ENCODE data around the gene NFIX.

Gene NFIX

GRCh38 chr19:13033819-13034611, 38.7 kb downstream of the NFIX start:
- no peak for DNase-seq (ENCODE audit: extremely low read depth in 1 of 2, low read depth in 1 of 2)

- DNase-seq (ENCODE audit: extremely low read depth in 1 of 2, low read depth in 1 of 2) = no peak
Observed at GRCh38 chr19:13034636-13035035, 39.4 kb downstream of the NFIX start.

- DNase-seq (ENCODE audit: extremely low read depth in 1 of 2, low read depth in 1 of 2) = no peak
Observed at GRCh38 chr19:13035820-13036365, 40.6 kb downstream of the NFIX start.

GRCh38 chr19:13036366-13036976, 41.2 kb downstream of the NFIX start:
- no peak for DNase-seq (ENCODE audit: extremely low read depth in 1 of 2, low read depth in 1 of 2)

GRCh38 chr19:13037161-13037560, 41.9 kb downstream of the NFIX start:
- DNase-seq (ENCODE audit: extremely low read depth in 1 of 2, low read depth in 1 of 2) = no peak

GRCh38 chr19:13037731-13038130, 42.5 kb downstream of the NFIX start:
- no peak for DNase-seq (ENCODE audit: extremely low read depth in 1 of 2, low read depth in 1 of 2)

- no peak for DNase-seq (ENCODE audit: extremely low read depth in 1 of 2, low read depth in 1 of 2)
Observed at GRCh38 chr19:13038306-13039210, 43.3 kb downstream of the NFIX start.

- DNase-seq (ENCODE audit: extremely low read depth in 1 of 2, low read depth in 1 of 2) = no peak
Observed at GRCh38 chr19:13039211-13039789, 44.0 kb downstream of the NFIX start.

GRCh38 chr19:13040232-13040947, 45.1 kb downstream of the NFIX start:
- no peak for DNase-seq (ENCODE audit: extremely low read depth in 1 of 2, low read depth in 1 of 2)

GRCh38 chr19:13040948-13041292, 45.6 kb downstream of the NFIX start:
- no peak for DNase-seq (ENCODE audit: extremely low read depth in 1 of 2, low read depth in 1 of 2)

GRCh38 chr19:13042443-13043130, 47.3 kb downstream of the NFIX start:
- no peak for DNase-seq (ENCODE audit: extremely low read depth in 1 of 2, low read depth in 1 of 2)

- no peak for DNase-seq (ENCODE audit: extremely low read depth in 1 of 2, low read depth in 1 of 2)
Observed at GRCh38 chr19:13043285-13043684, 48.0 kb downstream of the NFIX start.

GRCh38 chr19:13044231-13044836, 49.1 kb downstream of the NFIX start:
- peak; percentile 15 to 18 for DNase-seq (ENCODE audit: extremely low read depth in 1 of 2, low read depth in 1 of 2)

- DNase-seq (ENCODE audit: extremely low read depth in 1 of 2, low read depth in 1 of 2) = no peak
Observed at GRCh38 chr19:13045812-13046211, 50.5 kb downstream of the NFIX start.

- no peak for DNase-seq (ENCODE audit: extremely low read depth in 1 of 2, low read depth in 1 of 2)
Observed at GRCh38 chr19:13047374-13047773, 52.1 kb downstream of the NFIX start.

GRCh38 chr19:13050274-13050673, 55.0 kb downstream of the NFIX start:
- DNase-seq (ENCODE audit: extremely low read depth in 1 of 2, low read depth in 1 of 2) = no peak

GRCh38 chr19:13051557-13052165, 56.4 kb downstream of the NFIX start:
- DNase-seq (ENCODE audit: extremely low read depth in 1 of 2, low read depth in 1 of 2) = no peak

GRCh38 chr19:13052447-13053175, 57.3 kb downstream of the NFIX start:
- no peak for DNase-seq (ENCODE audit: extremely low read depth in 1 of 2, low read depth in 1 of 2)
